HG03159 (cell line): ENCODE measurements around the gene MINDY4B.
"Not testable (repeated sequence)": the region's sequence is repeated elsewhere in the genome, so short reads cannot be mapped to it uniquely, and the experiment has no call there.

ENCODE experiments used
- ATAC-seq: cut with Tn5 transposase; IDR thresholded peaks from one replicate; pipeline ENCODE4 v1.9.1; 2021; ENCODE audit warnings: mild to moderate bottlenecking, moderate library complexity; ENCODE audit not compliant: unreplicated experiment

MINDY4B gene

GRCh38 chr3:150899141-150899540, 6.1 kb downstream of the MINDY4B start:
- no peak for ATAC-seq

DNA sequence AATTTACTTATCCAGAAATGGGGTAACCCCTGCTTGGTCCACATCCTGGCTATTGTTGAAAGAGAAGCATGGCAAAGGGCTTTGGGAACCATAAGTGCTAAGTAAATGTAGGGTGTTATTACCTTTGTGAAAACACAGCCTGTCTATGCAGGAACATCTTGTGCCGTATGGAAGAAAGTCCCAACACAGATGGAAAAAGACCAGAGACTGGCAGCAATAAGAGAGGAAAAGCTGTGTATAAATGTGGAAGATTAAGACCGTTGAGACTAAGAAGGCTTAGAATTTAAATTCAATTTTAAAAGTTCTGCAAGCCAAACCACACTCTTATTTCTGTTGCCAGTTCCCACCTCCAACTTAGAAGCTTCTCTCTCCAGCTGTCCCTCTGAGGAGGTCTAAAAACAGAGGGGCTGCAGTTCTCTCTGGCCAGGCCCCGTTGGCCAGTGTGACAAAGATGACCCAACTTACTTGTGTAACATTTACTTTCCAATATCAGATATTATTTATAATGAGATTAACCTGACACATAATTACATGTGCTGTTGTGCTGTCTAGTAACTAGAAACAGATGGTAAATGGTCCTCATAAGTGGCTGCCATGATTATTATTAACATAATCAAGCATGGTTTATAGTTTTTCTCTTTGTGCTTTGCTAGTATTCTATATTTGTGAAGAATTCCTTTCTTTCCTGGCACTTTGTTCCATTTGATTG, 7.0 kb downstream of the MINDY4B start:
- no peak for ATAC-seq

DNA sequence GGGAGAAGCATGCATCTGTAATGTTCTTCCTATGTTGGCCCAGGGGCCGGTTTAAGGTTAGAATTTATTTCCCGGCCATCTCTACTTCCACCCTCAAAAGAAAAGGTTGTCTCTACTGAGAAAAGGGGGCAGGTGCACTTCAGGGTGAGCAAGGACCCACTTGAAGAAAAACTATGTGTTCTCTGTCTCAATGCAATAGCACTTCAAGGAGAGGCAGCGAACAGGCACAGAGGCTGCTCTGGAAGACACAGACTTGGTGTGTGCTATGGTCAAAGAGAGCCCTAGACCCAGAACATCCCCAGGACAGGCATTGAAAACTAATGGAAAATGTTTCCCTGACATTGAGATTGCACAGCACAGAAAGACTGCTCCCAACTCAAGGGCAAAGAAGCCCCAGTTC, 7.6 kb downstream of the MINDY4B start:
- no peak for ATAC-seq

DNA sequence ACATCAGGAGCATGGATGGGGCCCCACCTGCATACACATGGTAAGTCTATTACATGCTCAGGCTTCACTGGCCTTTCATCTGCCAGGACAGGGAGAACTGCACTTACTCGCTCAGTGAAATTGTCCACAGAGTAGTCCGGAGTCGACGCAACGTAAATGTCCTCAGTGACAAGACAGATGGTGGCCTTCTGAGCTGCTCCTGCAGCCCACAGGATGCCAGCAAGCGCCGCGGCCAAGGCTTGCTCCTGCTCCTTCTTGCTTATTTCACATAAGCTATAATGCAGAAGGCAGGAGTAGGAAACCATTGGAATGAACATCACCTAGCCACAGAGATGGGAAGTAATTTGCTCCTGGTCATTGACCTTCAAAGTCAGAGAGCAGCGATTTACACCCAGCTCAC, 14.4 kb downstream of the MINDY4B start:
- no peak for ATAC-seq

GRCh38 chr3:150890295-150890694, 14.9 kb downstream of the MINDY4B start:
- ATAC-seq: no peak

- ATAC-seq: no peak
Measured at GRCh38 chr3:150889106-150889505, 16.1 kb downstream of the MINDY4B start.

DNA sequence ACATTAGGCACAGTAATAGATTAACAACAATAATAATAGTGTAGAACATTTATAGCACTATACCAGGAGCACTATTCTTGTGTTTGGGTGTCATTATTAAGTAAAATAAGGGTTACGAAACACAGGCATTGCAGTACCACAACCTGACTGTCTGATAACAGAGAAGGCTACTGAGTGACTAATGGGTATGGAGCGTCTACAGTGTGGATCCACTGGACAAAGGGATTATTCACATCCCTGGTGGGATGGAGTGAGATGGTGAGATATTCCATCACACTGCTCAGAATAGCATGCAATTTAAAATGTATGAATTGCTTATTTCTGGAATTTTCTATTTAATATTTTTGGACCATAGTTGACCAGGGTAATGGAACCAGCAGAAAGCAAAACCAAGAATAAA, 18.2 kb downstream of the MINDY4B start:
- no peak for ATAC-seq

GRCh38 chr3:150885535-150885934, 19.7 kb downstream of the MINDY4B start:
- no peak for ATAC-seq

- ATAC-seq: no peak
Measured at GRCh38 chr3:150878996-150879575, 26.2 kb downstream of the MINDY4B start.

DNA sequence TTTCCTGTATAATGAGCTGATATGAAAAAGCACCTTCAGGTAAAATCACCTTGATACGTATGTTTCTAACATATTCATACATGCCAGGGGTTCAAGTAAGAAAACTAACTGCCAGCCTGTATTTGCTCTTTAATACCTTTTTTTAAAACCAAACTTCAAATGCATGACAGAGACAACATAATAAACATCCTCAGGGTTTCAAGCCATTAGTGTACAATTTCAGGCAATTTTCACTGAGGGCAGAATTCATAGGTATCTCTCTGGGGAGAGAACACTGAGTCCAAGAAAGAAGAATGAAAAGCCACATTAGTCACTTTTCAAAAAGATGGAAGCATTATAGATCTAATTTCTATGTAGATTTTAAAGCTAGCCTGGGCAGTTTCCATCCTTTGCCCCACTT, 26.9 kb downstream of the MINDY4B start:
- ATAC-seq: no peak

DNA sequence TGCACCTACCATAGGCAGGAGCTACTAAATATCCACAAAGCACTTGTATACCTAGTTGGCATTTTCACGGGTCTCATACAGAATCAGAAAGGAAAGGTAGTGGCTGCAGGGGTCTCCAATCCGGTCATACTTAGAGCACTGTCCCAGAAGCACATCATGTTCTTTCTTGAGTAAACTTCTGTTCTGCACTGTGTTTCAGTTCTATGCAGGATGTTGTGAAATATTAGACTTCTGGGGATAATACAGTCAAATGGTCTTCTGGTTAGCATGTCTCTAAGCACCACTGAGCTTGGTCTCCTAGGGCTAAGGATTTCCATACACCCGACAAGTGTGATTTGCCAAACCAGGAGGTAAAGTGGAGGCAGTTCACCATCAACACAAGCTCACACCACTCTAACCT, 27.9 kb downstream of the MINDY4B start:
- ATAC-seq: no peak

DNA sequence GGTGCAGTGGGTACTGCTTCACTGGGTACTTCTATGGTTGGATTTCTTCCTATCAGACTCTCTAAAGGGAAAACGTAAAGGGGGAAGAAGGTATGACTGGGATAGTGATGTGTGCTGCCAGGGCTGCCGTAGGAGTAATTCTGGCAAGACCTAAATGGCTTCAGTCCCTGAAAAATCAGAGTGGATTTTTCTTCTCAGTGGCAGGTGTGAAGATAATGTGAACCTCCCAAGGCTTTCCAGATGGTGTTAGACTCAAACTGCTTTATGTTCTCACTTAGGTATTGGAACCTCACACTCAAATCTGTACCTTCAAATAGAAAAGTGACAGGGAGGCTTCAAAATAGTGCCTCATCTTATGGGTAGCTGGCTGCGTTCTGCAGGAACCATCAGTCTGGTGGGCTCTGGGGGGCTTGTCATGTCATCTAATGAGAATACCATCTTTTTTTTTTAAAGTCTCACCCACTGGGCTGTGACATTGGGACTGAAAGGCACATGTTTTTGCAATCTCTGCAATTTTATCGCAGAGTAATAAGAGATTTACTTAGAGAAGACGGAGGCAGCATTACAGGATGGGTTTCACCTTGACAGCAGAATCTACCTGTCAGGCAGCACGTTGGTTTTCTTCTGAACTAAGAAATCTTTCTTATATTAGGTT, 28.5 kb downstream of the MINDY4B start:
- no peak for ATAC-seq

DNA sequence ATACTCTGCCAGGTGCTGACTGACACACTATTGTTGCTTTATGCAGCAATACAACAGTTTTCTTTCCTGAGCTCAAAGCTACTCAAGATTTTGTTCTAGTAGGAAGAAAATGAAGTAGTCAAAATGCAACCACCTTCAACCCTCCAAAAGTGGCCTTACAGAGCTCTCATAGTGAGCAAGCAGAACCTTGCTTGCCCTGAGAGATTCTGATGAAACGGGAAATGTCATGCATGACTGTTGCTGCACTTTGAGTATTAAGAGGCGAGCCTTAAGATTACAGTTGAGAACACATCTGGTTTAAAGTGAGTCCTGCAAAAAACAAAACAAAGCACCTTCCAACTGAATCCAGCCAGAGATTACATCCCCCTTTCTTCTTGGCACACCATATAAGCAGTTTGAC, 29.7 kb downstream of the MINDY4B start:
- no peak for ATAC-seq

GRCh38 chr3:150874666-150875219, 30.5 kb downstream of the MINDY4B start:
- no peak for ATAC-seq

GRCh38 chr3:150871192-150871591, 34.0 kb downstream of the MINDY4B start:
- ATAC-seq: no peak

DNA sequence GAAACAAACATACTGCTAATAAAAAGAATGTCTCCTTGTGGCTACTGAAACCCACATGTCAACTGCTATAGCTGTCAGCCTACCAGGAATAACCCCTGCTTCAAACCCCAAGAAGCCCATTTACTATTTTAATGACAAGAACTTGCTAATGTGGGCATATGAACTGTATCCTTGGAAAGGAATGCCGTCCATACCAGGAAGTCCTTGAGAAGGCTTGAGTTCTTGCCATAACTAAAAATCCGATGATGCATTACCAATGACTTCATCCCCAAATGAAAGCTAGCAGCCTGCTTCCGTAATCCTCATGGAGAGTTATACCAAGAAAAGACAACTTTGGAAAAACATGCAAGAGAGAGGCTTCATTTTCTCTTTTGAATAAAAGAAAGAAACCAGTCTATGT, 34.8 kb downstream of the MINDY4B start:
- no peak for ATAC-seq

DNA sequence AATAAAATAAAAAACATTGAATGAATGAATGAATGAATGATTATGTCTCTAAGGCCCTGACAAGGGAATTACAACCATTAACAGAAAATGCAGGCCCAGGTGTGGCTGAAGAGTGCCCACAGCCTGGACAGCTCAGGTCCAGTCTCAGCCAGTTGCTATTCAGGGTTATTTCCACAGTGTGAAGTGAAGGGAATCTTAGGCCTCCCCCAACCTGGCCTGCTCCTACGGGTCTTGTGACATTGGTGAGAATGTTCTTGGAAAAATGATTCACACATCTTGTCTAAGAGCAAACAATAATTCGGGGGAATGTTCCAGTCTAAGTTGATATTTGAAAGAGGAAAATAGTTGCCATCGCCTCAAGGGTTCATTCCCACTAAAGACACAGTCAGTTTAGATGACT, 37.0 kb downstream of the MINDY4B start:
- no peak for ATAC-seq

DNA sequence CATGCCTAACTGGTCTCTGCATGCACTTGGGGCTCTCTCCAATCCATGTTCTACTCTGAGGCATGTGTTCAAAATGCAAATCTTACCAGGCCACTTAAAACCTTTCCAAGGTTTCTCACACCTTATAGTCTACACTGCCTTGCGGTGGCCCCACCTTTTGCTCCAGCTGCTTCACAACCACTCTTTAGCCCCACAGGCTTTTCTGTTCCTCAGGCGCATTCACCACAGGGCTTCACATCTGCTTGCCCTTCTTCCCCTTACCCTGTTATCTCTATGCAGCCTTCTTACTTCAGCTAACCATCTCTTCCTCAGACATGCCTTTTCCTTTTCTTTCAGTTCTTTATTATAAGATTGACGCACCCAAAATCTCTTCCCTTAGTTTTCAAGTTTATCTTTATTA, 37.8 kb downstream of the MINDY4B start:
- ATAC-seq: no peak

- ATAC-seq: not testable (repeated sequence)
Measured at GRCh38 chr3:150863921-150864320, 41.3 kb downstream of the MINDY4B start.

- ATAC-seq: no peak
Measured at GRCh38 chr3:150861851-150862250, 43.4 kb downstream of the MINDY4B start.

GRCh38 chr3:150857936-150858335, 47.3 kb downstream of the MINDY4B start:
- not testable (repeated sequence) for ATAC-seq

- no peak for ATAC-seq
Measured at GRCh38 chr3:150850191-150850590, 55.0 kb downstream of the MINDY4B start.
